ENCODE measurements around the gene PIK3R4.

The PIK3R4 gene

DNA sequence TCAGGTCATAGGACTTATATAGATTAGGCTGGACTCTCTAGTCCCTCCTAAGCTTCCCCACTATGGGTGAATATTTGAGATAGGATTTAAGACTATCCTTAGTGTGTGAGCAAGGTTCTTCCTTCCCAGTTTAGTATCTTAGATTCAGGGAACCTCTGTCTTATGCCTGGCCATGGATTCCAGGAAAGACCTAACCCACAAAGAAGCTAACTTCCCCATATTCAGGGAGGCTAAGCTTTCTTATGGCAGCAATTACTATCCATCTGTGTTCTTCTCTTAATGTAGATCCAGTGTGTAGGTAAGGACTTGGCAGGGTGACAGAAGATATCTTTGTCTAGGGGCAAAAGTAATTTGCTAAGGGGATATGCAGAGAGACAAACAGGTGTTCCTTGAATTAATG is 25.5 kb upstream of the PIK3R4 start:
- Histone ChIP-seq H3K36me3 (ENCODE audit: control insufficient read depth, insufficient read depth, low read length) (no peaks in the 10 kb centered on the region), H3K4me1 (ENCODE audit: control insufficient read depth, insufficient read depth, low read length) (no peaks in the 10 kb centered on the region), H3K9me3 (ENCODE audit: control insufficient read depth, low read length) (no peaks in the 10 kb centered on the region), H3K4me3 (ENCODE audit: insufficient read depth, low read depth, low read length) (no peak overlapping the region), H3K27me3 (ENCODE audit: control insufficient read depth, insufficient read depth, low read length, poor library complexity, severe bottlenecking) (no peaks in the 10 kb centered on the region), H3K27ac (ENCODE audit: insufficient read depth, low read depth, low read length, poor library complexity, severe bottlenecking) (no peak overlapping the region)

DNA sequence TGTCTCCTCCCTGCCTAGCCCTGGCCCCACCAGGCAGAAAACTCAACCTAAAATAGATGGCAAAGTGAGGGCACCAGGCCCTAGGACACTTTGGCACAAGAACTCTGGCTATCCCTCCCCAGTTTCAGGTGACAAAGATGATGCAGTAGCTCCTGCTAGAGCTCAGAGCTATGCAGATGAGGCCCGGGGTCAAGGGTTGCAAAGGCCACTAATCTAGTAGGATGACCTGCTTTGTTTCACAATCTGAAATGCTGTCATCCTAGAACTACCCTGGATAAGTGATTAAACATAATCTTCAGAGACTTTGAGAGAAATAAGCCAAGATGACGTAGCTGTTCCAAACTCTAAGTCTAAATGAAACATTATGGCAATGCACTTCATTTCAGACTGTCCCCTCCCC is 24.0 kb upstream of the PIK3R4 start:
- Histone ChIP-seq H3K27ac (ENCODE audit: insufficient read depth, low read depth, low read length, poor library complexity, severe bottlenecking) (no peak overlapping the region), H3K36me3 (ENCODE audit: control insufficient read depth, insufficient read depth, low read length) (no peaks in the 10 kb centered on the region), H3K27me3 (ENCODE audit: control insufficient read depth, insufficient read depth, low read length, poor library complexity, severe bottlenecking) (no peaks in the 10 kb centered on the region), H3K4me1 (ENCODE audit: control insufficient read depth, insufficient read depth, low read length) (no peaks in the 10 kb centered on the region), H3K9me3 (ENCODE audit: control insufficient read depth, low read length) (no peaks in the 10 kb centered on the region), H3K4me3 (ENCODE audit: insufficient read depth, low read depth, low read length) (no peak overlapping the region)
- WGBS, 2 experiments: 84 to 90% methylated on average over 2 of the region's 2 CpGs

- WGBS, 2 experiments: 86 to 91% methylated on average over 9 of the region's 9 CpGs
- H3K9me3 ChIP-seq (ENCODE audit: control insufficient read depth, low read length): no peaks in the 10 kb centered on the region
- no peaks in the 10 kb centered on the region for H3K36me3 ChIP-seq (ENCODE audit: control insufficient read depth, insufficient read depth, low read length)
- H3K4me1 ChIP-seq (ENCODE audit: control insufficient read depth, insufficient read depth, low read length): no peaks in the 10 kb centered on the region
- H3K27ac ChIP-seq (ENCODE audit: insufficient read depth, low read depth, low read length, poor library complexity, severe bottlenecking): no peak overlapping the region
- H3K27me3 ChIP-seq (ENCODE audit: control insufficient read depth, insufficient read depth, low read length, poor library complexity, severe bottlenecking): no peaks in the 10 kb centered on the region
- no peak overlapping the region for H3K4me3 ChIP-seq (ENCODE audit: insufficient read depth, low read depth, low read length)
These were observed 15.2 kb upstream of the PIK3R4 start for GRCh38 chr3:130761730-130762311.

- Histone ChIP-seq H3K27me3 (ENCODE audit: control insufficient read depth, insufficient read depth, low read length, poor library complexity, severe bottlenecking) (no peaks in the 10 kb centered on the region), H3K36me3 (ENCODE audit: control insufficient read depth, insufficient read depth, low read length) (no peaks in the 10 kb centered on the region), H3K27ac (ENCODE audit: insufficient read depth, low read depth, low read length, poor library complexity, severe bottlenecking) (no peak overlapping the region), H3K4me1 (ENCODE audit: control insufficient read depth, insufficient read depth, low read length) (no peaks in the 10 kb centered on the region), H3K4me3 (ENCODE audit: insufficient read depth, low read depth, low read length) (no peak overlapping the region), H3K9me3 (ENCODE audit: control insufficient read depth, low read length) (no peaks in the 10 kb centered on the region)
- 95 to 96% methylated on average over 1 of the region's 1 CpG for WGBS, 2 experiments
These were observed 14.3 kb upstream of the PIK3R4 start for GRCh38 chr3:130760922-130761321.

- Histone ChIP-seq H3K27me3 (ENCODE audit: control insufficient read depth, insufficient read depth, low read length, poor library complexity, severe bottlenecking) (no peaks in the 10 kb centered on the region), H3K36me3 (ENCODE audit: control insufficient read depth, insufficient read depth, low read length) (no peaks in the 10 kb centered on the region), H3K27ac (ENCODE audit: insufficient read depth, low read depth, low read length, poor library complexity, severe bottlenecking) (no peak overlapping the region), H3K4me1 (ENCODE audit: control insufficient read depth, insufficient read depth, low read length) (no peaks in the 10 kb centered on the region), H3K4me3 (ENCODE audit: insufficient read depth, low read depth, low read length) (no peak overlapping the region), H3K9me3 (ENCODE audit: control insufficient read depth, low read length) (no peaks in the 10 kb centered on the region)
- 6 to 12% methylated on average over 1 to 2 of the region's 4 CpGs for WGBS, 2 experiments
These were observed 13.2 kb upstream of the PIK3R4 start for GRCh38 chr3:130759692-130760338.

DNA sequence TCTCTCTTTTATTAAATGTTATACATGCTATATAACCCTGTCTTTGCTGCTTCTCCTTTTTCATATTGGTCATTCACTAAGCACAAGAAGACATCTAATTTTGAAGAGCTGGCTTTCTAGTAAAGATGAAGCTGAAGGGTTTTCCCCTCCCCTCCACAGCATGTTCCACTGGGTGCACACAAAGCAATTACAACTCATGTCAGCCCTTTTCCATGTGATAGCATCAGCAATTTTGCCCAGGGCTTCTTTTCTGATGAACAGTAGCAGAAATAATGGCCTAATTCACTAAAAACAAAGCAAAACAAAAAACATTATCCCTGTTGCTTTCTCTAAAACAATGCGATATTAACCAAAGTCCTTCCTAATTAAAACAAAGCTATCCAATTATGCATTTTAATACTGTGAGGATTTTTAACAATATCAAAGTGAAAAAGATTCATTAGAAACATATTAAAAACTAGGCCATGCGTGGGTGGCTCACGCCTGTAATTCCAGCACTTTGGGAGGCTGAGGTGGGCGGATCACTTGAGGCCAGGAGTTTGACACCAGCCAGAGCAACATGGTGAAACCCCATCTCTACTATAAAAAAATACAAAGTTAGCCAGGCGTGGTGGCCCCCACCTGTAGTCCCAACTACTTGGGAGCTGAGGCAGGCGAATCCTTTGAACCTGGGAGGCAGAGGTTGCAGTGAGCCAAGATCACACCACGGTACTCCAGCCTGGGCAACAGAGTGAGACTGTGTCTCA is 12.2 kb upstream of the PIK3R4 start:
- no peak overlapping the region for H3K4me3 ChIP-seq (ENCODE audit: insufficient read depth, low read depth, low read length)
- no peaks in the 10 kb centered on the region for H3K36me3 ChIP-seq (ENCODE audit: control insufficient read depth, insufficient read depth, low read length)
- WGBS, 2 experiments: 82% methylated on average over 5 to 7 of the region's 7 CpGs
- H3K9me3 ChIP-seq (ENCODE audit: control insufficient read depth, low read length): no peaks in the 10 kb centered on the region
- no peaks in the 10 kb centered on the region for H3K4me1 ChIP-seq (ENCODE audit: control insufficient read depth, insufficient read depth, low read length)
- no peaks in the 10 kb centered on the region for H3K27me3 ChIP-seq (ENCODE audit: control insufficient read depth, insufficient read depth, low read length, poor library complexity, severe bottlenecking)
- no peak overlapping the region for H3K27ac ChIP-seq (ENCODE audit: insufficient read depth, low read depth, low read length, poor library complexity, severe bottlenecking)

DNA sequence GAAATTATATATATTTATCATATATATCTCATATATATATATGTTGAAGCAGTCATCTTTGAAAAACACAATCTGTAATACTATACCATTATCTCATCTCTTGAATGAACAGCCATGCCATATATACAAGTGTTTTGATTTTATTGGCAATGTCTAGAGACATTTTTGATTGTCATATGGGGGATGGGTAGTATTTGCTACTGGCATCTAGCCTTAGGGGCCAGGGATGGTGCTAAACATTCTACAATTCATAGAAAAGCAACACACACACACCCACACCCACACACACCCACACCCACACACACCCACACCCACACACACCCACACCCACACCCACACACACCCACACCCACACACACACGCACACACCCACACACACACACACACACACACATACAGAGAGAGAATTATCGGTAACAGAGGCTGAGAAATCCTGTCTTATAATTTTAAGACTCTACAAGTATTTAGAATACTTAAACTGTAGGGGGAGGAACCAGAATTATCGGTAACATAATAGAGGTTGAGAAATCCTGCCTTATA is 11.1 kb upstream of the PIK3R4 start:
- WGBS, 2 experiments: 100% methylated on average over 1 of the region's 3 CpGs; no CpG with 5 or more reads in 1 of the 2 experiments
- H3K9me3 ChIP-seq (ENCODE audit: control insufficient read depth, low read length): no peaks in the 10 kb centered on the region
- no peak overlapping the region for H3K27ac ChIP-seq (ENCODE audit: insufficient read depth, low read depth, low read length, poor library complexity, severe bottlenecking)
- no peaks in the 10 kb centered on the region for H3K27me3 ChIP-seq (ENCODE audit: control insufficient read depth, insufficient read depth, low read length, poor library complexity, severe bottlenecking)
- H3K4me3 ChIP-seq (ENCODE audit: insufficient read depth, low read depth, low read length): no peak overlapping the region
- H3K36me3 ChIP-seq (ENCODE audit: control insufficient read depth, insufficient read depth, low read length): no peaks in the 10 kb centered on the region
- no peaks in the 10 kb centered on the region for H3K4me1 ChIP-seq (ENCODE audit: control insufficient read depth, insufficient read depth, low read length)

- Histone ChIP-seq H3K9me3 (ENCODE audit: control insufficient read depth, low read length) (no peaks in the 10 kb centered on the region), H3K4me3 (ENCODE audit: insufficient read depth, low read depth, low read length) (no peak overlapping the region), H3K27ac (ENCODE audit: insufficient read depth, low read depth, low read length, poor library complexity, severe bottlenecking) (no peak overlapping the region), H3K36me3 (ENCODE audit: control insufficient read depth, insufficient read depth, low read length) (no peaks in the 10 kb centered on the region), H3K27me3 (ENCODE audit: control insufficient read depth, insufficient read depth, low read length, poor library complexity, severe bottlenecking) (no peaks in the 10 kb centered on the region), H3K4me1 (ENCODE audit: control insufficient read depth, insufficient read depth, low read length) (no peaks in the 10 kb centered on the region)
- 89 to 91% methylated on average over 5 of the region's 5 CpGs for WGBS, 2 experiments
These were observed 9.0 kb upstream of the PIK3R4 start for GRCh38 chr3:130755666-130756065.

GRCh38 chr3:130748981-130749380 is 2.4 kb upstream of the PIK3R4 start:
- Histone ChIP-seq H3K36me3 (ENCODE audit: control insufficient read depth, insufficient read depth, low read length) (peaks cover 3% of the 10 kb centered on the region), H3K27ac (ENCODE audit: insufficient read depth, low read depth, low read length, poor library complexity, severe bottlenecking) (no peak overlapping the region), H3K4me3 (ENCODE audit: insufficient read depth, low read depth, low read length) (no peak overlapping the region), H3K9me3 (ENCODE audit: control insufficient read depth, low read length) (no peaks in the 10 kb centered on the region), H3K27me3 (ENCODE audit: control insufficient read depth, insufficient read depth, low read length, poor library complexity, severe bottlenecking) (no peaks in the 10 kb centered on the region), H3K4me1 (ENCODE audit: control insufficient read depth, insufficient read depth, low read length) (peaks cover 18% of the 10 kb centered on the region)
- 70 to 77% methylated on average over 1 of the region's 1 CpG for WGBS, 2 experiments

DNA sequence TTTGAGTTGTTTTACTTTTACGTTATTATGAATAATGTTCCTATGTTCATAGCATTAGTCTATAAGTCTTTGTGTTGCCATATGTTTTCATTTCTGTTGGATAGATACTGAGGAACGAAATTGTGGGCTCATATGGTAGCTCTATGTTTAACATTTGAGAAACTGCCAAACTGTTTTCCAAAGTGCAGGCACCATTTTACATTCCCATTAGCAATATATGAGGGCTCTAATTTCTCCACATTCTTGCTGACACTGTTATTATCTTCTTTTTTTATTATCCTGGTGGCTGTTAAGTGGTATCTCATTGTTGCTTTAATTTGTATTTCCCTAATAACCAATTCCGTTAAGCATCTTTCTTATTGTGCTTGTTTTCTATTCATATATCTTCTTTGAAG is 1.8 kb upstream of the PIK3R4 start:
- Histone ChIP-seq H3K27me3 (ENCODE audit: control insufficient read depth, insufficient read depth, low read length, poor library complexity, severe bottlenecking) (no peaks in the 10 kb centered on the region), H3K4me1 (ENCODE audit: control insufficient read depth, insufficient read depth, low read length) (peaks cover 19% of the 10 kb centered on the region), H3K36me3 (ENCODE audit: control insufficient read depth, insufficient read depth, low read length) (peaks cover 4% of the 10 kb centered on the region), H3K9me3 (ENCODE audit: control insufficient read depth, low read length) (no peaks in the 10 kb centered on the region), H3K4me3 (ENCODE audit: insufficient read depth, low read depth, low read length) (no peak overlapping the region), H3K27ac (ENCODE audit: insufficient read depth, low read depth, low read length, poor library complexity, severe bottlenecking) (no peak overlapping the region)
- 89 to 100% methylated on average over 2 of the region's 3 CpGs for WGBS, 2 experiments
